ENCODE results near the gene POLR2M.

GRCh38 chr15:57681011-57681410, 25.5 kb upstream of the POLR2M start:
- TF ChIP-seq POLR2AphosphoS5 (IDR thresholded peaks at IDR 0.05) = no peak
- no peak for TF ChIP-seq EZH2 (IDR thresholded peaks at IDR 0.05; ENCODE audit: borderline replicate concordance, insufficient read depth, low read length, poor library complexity, severe bottlenecking)
- TF ChIP-seq CTCF (IDR thresholded peaks at IDR 0.05; ENCODE audit: poor library complexity, severe bottlenecking) = no peak
- TF ChIP-seq EP300 (conservative IDR thresholded peaks at IDR 0.05; ENCODE audit: poor library complexity, severe bottlenecking) = no peak
- TF ChIP-seq RAD21 (conservative IDR thresholded peaks at IDR 0.05) = no peak
- no peak for TF ChIP-seq REST (IDR thresholded peaks at IDR 0.05; ENCODE audit: borderline replicate concordance)
- TF ChIP-seq MXI1 (conservative IDR thresholded peaks at IDR 0.05; ENCODE audit: poor library complexity, severe bottlenecking) = no peak
